Transverse colon (tissue), 3 donors: Measurements from ENCODE around the gene ATG2A.

Source experiments
- EP300 ChIP-seq: sonication (generic); formaldehyde crosslinking; IDR thresholded peaks from one replicate; pipeline ENCODE4 v1.6.1; 2017; ENCODE audit warnings: antibody characterized with exemption, low read depth
- POLR2A ChIP-seq: fragments of 450-650 bp; IDR thresholded peaks from one replicate; pipeline ENCODE4 v1.6.1; 2016; ENCODE audit warnings: antibody characterized with exemption, mild to moderate bottlenecking, moderate library complexity
- POLR2AphosphoS5 ChIP-seq, 3 donors: sonication (generic); formaldehyde crosslinking; IDR thresholded peaks; one replicate each; pipeline ENCODE4 v1.6.1; 2016; ENCODE audit warnings: antibody characterized with exemption in 3 of 3

- TF ChIP-seq EP300 (no peak), POLR2A (no peak), POLR2AphosphoS5 (IDR thresholded peaks at IDR 0.05) (no peak)
Measured at GRCh38 chr11:64882243-64882642, 34.8 kb downstream of the ATG2A start.
